Measurements from ENCODE around the gene COL26A1.
A peak's percentile ranks its signal among the peaks of the same experiment; 100 is the strongest.

The COL26A1 gene

DNA sequence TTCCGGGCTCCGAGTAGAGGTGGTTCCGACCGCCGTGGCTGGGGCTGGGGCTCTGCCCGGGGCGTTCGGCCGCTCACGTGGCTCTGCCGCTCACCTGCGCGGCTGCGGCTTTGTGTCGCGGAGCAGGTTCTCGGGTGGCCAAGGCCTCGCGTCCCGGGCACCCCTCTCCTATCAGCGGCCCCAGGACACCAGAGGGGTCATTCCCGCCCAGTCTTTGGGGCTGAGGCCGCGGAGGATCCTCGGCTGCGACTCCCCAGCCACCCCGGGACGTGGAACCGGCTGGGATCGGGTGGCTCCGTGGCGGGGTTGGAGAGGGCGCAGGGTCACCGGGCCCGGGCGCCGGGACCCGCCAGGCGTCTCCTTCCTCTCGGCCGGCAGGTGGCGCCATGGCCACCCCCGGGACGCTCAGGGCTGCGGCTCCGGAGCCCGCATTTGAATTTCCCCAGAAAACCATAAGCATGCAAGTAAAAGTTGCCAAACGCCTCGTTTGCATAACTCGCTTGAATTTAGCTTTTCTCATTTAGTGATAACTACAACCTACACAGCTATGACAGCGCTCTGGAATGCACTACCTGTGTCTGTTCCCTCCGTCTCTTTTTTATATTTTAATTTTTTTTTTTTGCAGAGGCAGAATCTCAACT, 1.2 kb downstream of the COL26A1 start (continued):
- TF ChIP-seq, protein P1, sequence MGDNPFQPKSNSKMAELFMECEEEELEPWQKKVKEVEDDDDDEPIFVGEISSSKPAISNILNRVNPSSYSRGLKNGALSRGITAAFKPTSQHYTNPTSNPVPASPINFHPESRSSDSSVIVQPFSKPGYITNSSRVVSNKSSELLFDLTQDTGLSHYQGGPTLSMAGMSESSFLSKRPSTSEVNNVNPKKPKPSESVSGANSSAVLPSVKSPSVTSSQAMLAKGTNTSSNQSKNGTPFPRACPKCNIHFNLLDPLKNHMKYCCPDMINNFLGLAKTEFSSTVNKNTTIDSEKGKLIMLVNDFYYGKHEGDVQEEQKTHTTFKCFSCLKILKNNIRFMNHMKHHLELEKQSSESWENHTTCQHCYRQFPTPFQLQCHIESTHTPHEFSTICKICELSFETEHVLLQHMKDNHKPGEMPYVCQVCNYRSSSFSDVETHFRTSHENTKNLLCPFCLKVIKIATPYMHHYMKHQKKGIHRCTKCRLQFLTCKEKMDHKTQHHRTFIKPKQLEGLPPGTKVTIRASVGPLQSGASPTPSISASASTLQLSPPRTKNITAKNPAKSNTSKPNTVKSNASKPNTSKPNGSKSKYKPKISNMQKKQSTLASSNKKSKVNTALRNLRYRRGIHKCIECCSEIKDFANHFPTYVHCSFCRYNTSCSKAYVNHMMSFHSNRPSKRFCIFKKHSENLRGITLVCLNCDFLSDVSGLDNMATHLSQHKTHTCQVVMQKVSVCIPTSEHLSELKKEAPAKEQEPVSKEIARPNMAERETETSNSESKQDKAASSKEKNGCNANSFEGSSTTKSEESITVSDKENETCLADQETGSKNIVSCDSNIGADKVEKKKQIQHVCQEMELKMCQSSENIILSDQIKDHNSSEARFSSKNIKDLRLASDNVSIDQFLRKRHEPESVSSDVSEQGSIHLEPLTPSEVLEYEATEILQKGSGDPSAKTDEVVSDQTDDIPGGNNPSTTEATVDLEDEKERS (tag by site-specific recombination; IDR thresholded peaks at IDR 0.05): no peak
- TF ChIP-seq ZNF16 (tag by site-specific recombination; IDR thresholded peaks at IDR 0.05; ENCODE audit: low read depth) (no peak), ZNF843 (tag by site-specific recombination; IDR thresholded peaks at IDR 0.05) (no peak), ZBTB1 (tag by site-specific recombination; IDR thresholded peaks at IDR 0.05) (no peak), ZNF221 (tag by site-specific recombination; IDR thresholded peaks at IDR 0.05; ENCODE audit: borderline replicate concordance) (no peak), ZNF132 (tag by site-specific recombination; IDR thresholded peaks at IDR 0.05; ENCODE audit: borderline replicate concordance) (no peak), ZSCAN16 (tag by site-specific recombination; IDR thresholded peaks at IDR 0.05) (no peak), ZNF785 (tag by site-specific recombination; IDR thresholded peaks at IDR 0.05) (no peak), KLF1 (tag by site-specific recombination; IDR thresholded peaks at IDR 0.05) (no peak), ZNF510 (tag by site-specific recombination; IDR thresholded peaks at IDR 0.05; ENCODE audit: insufficient replicate concordance) (no peak), ZNF777 (tag by site-specific recombination; IDR thresholded peaks at IDR 0.05; ENCODE audit: borderline replicate concordance) (no peak), ZNF202 (tag by site-specific recombination; IDR thresholded peaks at IDR 0.05; ENCODE audit: borderline replicate concordance) (no peak), ZNF530 (tag by site-specific recombination; IDR thresholded peaks at IDR 0.05; ENCODE audit: low read depth) (no peak), ZNF214 (tag by site-specific recombination; IDR thresholded peaks at IDR 0.05; ENCODE audit: borderline replicate concordance) (no peak)
- TF ChIP-seq, protein P2, sequence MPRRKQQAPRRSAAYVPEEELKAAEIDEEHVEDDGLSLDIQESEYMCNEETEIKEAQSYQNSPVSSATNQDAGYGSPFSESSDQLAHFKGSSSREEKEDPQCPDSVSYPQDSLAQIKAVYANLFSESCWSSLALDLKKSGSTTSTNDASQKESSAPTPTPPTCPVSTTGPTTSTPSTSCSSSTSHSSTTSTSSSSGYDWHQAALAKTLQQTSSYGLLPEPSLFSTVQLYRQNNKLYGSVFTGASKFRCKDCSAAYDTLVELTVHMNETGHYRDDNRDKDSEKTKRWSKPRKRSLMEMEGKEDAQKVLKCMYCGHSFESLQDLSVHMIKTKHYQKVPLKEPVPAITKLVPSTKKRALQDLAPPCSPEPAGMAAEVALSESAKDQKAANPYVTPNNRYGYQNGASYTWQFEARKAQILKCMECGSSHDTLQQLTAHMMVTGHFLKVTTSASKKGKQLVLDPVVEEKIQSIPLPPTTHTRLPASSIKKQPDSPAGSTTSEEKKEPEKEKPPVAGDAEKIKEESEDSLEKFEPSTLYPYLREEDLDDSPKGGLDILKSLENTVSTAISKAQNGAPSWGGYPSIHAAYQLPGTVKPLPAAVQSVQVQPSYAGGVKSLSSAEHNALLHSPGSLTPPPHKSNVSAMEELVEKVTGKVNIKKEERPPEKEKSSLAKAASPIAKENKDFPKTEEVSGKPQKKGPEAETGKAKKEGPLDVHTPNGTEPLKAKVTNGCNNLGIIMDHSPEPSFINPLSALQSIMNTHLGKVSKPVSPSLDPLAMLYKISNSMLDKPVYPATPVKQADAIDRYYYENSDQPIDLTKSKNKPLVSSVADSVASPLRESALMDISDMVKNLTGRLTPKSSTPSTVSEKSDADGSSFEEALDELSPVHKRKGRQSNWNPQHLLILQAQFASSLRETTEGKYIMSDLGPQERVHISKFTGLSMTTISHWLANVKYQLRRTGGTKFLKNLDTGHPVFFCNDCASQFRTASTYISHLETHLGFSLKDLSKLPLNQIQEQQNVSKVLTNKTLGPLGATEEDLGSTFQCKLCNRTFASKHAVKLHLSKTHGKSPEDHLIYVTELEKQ (tag by site-specific recombination; IDR thresholded peaks at IDR 0.05; ENCODE audit: borderline replicate concordance): no peak
- TF ChIP-seq, protein P3, sequence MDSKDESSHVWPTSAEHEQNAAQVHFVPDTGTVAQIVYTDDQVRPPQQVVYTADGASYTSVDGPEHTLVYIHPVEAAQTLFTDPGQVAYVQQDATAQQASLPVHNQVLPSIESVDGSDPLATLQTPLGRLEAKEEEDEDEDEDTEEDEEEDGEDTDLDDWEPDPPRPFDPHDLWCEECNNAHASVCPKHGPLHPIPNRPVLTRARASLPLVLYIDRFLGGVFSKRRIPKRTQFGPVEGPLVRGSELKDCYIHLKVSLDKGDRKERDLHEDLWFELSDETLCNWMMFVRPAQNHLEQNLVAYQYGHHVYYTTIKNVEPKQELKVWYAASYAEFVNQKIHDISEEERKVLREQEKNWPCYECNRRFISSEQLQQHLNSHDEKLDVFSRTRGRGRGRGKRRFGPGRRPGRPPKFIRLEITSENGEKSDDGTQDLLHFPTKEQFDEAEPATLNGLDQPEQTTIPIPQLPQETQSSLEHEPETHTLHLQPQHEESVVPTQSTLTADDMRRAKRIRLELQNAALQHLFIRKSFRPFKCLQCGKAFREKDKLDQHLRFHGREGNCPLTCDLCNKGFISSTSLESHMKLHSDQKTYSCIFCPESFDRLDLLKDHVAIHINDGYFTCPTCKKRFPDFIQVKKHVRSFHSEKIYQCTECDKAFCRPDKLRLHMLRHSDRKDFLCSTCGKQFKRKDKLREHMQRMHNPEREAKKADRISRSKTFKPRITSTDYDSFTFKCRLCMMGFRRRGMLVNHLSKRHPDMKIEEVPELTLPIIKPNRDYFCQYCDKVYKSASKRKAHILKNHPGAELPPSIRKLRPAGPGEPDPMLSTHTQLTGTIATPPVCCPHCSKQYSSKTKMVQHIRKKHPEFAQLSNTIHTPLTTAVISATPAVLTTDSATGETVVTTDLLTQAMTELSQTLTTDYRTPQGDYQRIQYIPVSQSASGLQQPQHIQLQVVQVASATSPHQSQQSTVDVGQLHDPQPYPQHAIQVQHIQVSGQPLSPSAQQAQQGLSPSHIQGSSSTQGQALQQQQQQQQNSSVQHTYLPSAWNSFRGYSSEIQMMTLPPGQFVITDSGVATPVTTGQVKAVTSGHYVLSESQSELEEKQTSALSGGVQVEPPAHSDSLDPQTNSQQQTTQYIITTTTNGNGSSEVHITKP (tag by site-specific recombination; IDR thresholded peaks at IDR 0.05): peak; percentile 82
- TF ChIP-seq, protein P4, sequence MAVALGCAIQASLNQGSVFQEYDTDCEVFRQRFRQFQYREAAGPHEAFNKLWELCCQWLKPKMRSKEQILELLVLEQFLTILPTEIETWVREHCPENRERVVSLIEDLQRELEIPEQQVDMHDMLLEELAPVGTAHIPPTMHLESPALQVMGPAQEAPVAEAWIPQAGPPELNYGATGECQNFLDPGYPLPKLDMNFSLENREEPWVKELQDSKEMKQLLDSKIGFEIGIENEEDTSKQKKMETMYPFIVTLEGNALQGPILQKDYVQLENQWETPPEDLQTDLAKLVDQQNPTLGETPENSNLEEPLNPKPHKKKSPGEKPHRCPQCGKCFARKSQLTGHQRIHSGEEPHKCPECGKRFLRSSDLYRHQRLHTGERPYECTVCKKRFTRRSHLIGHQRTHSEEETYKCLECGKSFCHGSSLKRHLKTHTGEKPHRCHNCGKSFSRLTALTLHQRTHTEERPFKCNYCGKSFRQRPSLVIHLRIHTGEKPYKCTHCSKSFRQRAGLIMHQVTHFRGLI (tag by site-specific recombination; IDR thresholded peaks at IDR 0.05): peak; percentile 43; the same call in 1 of the 2 replicates
- TF ChIP-seq, protein P5, sequence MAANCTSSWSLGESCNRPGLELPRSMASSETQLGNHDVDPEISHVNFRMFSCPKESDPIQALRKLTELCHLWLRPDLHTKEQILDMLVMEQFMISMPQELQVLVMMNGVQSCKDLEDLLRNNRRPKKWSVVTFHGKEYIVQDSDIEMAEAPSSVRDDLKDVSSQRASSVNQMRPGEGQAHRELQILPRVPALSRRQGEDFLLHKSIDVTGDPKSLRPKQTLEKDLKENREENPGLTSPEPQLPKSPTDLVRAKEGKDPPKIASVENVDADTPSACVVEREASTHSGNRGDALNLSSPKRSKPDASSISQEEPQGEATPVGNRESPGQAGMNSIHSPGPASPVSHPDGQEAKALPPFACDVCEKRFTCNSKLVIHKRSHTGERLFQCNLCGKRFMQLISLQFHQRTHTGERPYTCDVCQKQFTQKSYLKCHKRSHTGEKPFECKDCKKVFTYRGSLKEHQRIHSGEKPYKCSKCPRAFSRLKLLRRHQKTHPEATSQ (tag by site-specific recombination; IDR thresholded peaks at IDR 0.05): 0 out of 2 replicates have a peak, but pooled peaks have one; percentile 37
- TF ChIP-seq, protein P6, sequence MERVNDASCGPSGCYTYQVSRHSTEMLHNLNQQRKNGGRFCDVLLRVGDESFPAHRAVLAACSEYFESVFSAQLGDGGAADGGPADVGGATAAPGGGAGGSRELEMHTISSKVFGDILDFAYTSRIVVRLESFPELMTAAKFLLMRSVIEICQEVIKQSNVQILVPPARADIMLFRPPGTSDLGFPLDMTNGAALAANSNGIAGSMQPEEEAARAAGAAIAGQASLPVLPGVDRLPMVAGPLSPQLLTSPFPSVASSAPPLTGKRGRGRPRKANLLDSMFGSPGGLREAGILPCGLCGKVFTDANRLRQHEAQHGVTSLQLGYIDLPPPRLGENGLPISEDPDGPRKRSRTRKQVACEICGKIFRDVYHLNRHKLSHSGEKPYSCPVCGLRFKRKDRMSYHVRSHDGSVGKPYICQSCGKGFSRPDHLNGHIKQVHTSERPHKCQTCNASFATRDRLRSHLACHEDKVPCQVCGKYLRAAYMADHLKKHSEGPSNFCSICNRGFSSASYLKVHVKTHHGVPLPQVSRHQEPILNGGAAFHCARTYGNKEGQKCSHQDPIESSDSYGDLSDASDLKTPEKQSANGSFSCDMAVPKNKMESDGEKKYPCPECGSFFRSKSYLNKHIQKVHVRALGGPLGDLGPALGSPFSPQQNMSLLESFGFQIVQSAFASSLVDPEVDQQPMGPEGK (tag by site-specific recombination; IDR thresholded peaks at IDR 0.05): peak; percentile 85
- TF ChIP-seq, protein P7, sequence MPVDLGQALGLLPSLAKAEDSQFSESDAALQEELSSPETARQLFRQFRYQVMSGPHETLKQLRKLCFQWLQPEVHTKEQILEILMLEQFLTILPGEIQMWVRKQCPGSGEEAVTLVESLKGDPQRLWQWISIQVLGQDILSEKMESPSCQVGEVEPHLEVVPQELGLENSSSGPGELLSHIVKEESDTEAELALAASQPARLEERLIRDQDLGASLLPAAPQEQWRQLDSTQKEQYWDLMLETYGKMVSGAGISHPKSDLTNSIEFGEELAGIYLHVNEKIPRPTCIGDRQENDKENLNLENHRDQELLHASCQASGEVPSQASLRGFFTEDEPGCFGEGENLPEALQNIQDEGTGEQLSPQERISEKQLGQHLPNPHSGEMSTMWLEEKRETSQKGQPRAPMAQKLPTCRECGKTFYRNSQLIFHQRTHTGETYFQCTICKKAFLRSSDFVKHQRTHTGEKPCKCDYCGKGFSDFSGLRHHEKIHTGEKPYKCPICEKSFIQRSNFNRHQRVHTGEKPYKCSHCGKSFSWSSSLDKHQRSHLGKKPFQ (tag by site-specific recombination; IDR thresholded peaks at IDR 0.05): no peak
